NK-92 (cell line): ENCODE measurements around the gene NIPAL4.

ENCODE experiments used
- DNase-seq: peaks from one replicate; lab custom pipeline; 2025; ENCODE audit not compliant: unreplicated experiment; lab: John Stamatoyannopoulos, UW

NIPAL4 gene

DNA sequence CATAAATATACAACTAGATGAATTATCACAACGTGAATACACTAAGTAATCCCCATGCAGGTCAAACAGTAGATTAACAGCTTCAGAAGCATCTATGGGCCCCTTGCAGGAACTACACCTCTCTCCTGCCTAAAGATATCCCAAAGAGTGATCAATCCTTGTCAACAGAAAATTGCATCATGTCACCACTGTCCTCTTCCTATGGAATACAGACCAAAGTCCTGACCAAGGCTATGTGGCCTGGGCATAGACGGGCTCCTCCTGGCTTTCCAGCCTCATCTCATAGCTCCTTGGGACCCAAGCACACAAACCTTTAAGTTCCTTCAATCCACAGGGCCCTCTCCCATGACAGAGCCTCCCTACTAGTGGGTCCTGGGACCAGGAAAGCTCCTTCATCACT lies 25.3 kb downstream of the NIPAL4 start:
- DNase-seq = no peak

DNA sequence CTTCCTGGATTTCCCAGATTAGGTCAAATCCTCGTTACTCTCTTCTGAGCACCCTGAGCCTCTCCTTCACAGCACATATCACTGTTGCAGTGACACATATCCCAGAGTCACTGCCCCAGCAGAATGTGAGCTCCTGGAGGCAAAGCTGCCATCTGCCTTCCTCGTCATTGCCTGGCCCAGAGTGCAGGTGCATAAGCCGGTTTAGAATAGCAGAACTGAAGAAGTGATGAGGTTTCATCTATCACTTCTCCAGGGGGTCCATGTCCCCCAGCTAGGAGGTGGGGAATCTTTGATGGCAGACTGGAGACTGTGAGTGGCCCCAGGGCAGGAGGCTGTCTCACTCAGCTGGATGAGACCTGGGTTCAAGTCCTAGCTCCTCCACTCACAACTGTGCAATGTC lies 25.8 kb downstream of the NIPAL4 start:
- no peak for DNase-seq

DNA sequence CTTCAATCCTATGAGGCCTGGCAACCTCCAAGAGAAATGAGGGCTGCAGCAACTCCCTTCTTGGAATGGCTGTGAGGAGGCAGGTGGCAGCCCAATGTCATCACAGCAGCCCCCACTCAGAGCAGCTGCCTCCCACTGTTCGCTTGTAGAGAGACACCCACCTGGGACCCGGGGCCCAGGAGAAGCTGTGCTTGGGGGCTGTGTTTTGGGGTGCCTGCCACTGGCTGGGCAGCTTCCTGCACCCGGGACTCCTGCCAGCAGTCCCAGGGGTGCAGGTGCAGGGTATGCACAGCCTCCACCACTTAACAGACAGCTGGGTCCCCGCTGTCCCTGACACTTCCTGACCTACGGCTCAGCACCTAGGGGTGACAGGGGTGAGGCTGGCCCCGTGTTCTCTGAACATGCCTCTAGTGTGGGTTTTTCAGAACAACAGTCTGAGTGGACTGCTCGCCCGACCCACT lies 26.2 kb downstream of the NIPAL4 start:
- DNase-seq = no peak

DNA sequence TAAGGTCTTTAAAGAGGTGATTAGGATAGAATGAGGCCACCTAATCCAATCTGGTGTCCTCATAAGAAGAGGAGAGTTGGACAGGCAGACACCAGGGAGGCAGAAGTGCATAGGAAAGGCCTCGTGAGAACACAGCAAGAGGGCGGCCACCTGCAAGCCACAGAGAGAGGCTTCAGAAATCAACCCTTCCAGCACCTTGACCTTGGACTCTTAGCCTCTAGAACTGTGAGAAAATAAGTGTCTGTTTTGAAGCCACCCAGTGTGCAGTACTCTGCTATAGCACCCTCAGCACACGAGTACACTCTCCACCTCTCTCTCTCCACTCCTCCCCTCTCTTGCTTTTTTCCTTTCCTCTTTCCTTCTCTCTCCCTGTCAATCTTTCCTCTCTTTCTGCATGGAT lies 26.8 kb downstream of the NIPAL4 start:
- DNase-seq = no peak

DNA sequence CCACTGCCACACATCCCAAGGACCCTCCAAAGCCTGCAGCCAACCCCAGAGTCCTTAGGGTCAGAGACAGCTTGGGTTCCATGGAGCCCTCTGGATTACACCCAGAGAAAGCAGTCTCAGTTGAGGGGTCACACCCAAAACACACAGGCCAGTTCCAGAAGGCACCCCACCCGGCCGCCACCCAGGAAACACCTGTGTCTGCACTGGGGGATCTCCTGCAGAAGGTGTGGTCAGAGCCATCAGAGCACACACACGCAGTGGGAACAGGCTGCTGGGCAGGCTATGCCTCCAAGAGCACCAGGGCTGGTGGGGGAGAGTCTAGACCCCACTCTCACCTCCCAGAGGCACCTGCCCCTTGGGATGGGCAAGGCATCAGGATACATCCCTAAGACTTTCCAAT lies 27.3 kb downstream of the NIPAL4 start:
- no peak for DNase-seq

DNA sequence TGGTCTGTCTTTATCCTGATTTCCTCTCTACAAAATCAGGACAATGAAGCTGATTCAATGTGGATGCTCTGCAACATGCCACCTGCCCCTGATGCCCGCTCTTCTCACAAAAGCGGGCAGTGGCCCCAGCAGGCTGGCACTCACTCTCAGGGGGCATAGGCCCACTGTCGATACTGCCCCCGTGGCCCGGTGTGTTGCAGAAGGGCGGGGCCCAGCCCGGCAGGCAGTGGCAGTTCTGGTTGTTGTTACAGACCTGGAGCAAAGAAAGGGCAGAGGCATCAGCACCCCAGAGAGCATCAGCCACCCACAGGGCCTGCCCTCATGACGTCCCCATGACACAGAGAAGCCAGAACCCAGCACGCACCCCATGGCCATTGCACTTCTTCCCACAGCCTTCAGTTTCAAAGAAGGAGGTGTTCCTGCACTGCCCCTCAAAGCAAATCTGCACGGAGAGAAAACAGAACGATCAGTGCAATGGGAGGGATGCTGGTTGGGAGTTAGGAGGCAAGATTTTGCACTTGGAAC lies 31.5 kb downstream of the NIPAL4 start:
- DNase-seq = no peak

DNA sequence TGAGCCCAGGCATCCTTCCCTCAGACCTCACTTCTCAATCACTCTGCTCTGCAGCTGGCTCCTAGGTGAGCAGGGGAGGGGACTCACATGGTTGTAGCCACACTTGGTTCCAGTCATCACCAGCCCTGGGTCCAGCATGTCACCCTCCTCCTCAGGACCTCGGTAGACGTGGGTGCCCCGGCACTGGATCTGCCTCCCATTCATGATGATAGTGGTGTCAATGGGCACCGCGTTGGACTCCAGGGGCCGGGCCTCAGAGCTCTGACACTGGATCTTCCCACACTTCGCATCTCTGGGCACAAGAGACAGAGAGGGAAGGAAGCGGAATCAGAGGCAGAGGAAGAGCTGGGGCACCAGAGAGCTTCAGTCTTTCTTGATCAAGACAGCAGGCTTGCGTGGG lies 32.9 kb downstream of the NIPAL4 start:
- DNase-seq = no peak

DNA sequence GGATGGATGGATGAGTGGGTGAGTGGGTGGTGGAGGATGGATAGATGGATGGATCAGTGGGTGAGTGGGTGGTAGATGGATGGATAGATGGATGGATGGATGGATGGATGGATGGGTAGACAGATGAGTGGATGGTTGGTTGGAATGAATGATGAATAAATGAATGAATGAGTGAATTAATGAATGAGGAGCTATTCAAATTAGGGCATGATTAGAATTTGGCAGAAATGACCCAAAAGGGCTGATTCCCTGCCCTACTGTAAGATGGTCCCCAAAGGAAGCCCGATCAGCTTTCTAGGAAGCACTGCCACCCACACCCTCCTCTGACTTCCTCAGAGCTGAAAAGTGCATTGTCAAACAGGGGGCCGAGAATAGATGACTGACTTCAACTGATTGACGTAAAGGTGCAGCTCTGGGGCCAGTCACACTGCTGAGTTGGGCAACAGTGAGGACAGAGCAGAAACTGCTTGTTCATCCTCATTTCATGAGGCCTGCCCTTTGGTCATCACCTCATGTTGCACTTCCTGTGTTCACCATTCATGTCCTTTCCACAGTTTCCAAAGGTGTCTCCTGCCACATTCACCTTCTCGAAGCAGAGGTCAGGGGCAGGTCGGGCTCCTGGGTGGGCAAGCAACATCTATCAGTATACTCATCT lies 34.3 kb downstream of the NIPAL4 start:
- no peak for DNase-seq

DNA sequence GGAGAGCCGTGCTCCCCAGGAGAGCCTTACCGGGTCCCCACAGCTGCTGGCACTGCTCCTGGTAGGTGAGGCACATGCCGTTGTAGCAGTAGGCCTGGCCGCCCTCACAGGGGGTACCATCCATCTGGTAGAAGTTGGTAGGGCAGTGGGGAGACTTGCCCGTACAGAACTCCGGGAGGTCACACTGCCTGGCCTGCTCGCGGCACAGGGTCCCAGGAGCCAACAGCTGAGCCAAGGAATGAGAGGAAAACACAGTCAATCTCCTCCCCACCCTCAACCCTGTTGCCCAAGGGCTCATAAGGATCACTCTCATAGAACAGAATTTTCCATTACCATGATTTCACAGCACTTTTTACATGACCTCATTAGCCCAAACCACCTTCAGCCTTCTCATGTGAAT lies 36.9 kb downstream of the NIPAL4 start:
- DNase-seq = no peak

DNA sequence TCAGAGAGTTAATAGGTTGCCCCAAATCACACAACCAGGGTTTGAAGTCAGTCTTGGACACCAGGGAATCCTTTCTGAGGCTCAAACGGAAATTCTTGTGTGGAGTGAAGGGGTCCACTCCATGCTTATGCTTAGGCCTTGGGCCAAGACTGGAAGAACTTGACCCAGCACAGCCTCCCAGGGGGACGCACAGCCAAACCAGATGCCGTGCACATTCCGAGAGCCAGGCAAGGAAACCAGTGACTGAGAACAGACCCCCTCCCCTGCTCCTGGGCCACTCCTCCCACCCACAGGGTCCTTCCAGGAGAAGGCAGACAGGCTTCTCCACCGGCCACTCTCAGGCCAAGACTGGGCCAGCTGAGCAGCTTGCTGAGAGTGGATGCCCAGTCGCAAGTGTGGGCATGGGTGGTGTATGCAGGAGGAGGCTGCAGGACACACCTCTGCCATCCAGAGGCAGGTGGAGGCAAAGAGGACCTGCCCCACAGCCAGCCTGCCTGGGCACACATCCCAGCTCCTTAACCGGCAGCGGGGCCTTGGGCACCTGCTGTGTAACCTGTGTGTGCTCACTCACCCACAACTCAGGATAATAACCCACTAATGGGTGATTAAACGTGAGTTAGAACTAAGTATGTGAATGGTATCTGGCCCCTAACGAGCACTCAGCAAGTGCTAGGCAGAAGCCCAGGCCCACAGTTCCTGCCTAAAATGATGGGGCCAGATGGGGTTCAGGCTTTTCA lies 38.0 kb downstream of the NIPAL4 start:
- no peak for DNase-seq

DNA sequence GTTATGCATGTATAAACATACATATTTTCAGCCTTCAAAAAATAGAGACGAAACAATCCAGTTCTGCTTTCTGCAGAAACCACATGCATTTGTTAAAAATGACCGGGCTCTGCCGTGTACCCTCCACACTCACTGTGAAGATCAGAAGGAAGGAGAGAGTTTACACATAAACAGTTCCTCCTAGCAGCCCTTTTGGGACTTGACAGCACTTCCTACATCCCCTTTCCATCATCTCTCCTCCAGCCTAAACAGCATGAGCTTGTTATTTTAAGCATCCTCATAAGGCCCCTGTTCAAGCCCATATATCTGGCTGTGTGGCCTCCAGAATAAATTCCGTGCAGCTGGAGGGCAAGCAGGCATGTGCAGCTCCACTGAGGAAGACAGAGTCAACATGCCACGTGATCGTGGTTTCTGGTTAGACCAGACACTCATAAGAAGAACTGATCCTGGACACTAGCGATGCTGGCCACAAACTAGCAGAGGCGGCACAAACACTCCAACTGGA lies 42.2 kb downstream of the NIPAL4 start:
- DNase-seq = no peak

DNA sequence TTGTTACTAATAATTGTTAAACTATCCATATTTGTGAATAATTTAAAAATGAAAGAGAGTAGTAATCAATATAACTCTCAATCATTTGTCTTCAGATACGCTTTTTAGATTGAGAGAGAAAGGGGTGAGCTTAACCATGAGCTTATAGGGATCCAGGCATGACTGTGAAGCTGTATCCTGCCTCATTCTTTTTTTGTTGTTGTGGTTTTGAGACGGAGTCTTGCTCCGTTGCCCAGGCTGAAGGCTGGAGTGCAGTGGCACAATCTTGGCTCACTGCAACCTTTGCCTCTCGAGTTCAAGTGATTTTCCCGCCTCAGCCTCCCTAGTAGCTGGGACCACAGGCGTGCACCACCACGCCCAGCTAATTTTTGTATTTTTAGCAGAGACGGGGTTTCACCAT lies 44.0 kb downstream of the NIPAL4 start:
- no peak for DNase-seq

DNA sequence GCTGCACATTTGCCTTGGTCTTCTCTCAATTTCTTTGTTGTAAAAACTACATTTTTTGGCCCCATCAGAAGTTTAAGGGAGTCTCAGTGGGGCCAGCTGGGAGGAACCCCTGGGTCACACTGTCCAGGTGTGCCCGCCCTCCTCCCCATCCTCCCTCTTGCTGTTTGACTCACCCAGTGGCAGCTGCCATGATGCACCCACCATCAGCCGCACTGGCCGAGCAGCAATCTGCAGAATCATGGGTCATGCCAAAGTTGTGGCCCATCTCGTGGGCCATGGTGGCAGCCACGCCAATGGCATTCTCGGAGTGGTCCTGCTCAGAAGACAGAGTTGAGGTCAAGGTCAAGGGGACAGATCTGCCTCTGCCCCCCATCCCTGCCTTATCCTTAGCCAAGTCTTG lies 45.5 kb downstream of the NIPAL4 start:
- DNase-seq = no peak

DNA sequence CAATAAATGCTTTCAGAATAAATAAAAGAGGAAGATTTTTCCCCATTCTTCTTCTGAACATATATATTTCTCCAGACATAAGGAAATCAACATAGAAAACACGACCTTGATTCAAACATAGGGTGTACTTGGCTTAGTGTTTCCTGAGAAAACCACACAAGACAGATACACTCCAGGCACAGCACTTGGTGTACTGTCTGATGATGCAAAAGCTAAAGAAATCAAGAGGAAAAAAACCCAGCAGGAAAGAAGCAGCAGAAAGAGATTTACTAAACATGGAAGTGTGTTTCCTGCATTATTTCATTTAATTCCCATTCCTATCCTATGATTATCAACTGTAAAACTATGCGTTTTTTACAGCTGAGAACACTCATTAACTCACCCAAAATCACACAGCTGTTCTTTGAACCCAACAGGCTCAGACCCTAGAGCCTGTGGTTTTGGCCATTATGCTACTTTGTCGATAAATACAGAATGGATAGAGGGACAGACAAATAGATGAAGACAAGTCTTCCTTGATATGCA lies 46.1 kb downstream of the NIPAL4 start:
- DNase-seq = no peak

DNA sequence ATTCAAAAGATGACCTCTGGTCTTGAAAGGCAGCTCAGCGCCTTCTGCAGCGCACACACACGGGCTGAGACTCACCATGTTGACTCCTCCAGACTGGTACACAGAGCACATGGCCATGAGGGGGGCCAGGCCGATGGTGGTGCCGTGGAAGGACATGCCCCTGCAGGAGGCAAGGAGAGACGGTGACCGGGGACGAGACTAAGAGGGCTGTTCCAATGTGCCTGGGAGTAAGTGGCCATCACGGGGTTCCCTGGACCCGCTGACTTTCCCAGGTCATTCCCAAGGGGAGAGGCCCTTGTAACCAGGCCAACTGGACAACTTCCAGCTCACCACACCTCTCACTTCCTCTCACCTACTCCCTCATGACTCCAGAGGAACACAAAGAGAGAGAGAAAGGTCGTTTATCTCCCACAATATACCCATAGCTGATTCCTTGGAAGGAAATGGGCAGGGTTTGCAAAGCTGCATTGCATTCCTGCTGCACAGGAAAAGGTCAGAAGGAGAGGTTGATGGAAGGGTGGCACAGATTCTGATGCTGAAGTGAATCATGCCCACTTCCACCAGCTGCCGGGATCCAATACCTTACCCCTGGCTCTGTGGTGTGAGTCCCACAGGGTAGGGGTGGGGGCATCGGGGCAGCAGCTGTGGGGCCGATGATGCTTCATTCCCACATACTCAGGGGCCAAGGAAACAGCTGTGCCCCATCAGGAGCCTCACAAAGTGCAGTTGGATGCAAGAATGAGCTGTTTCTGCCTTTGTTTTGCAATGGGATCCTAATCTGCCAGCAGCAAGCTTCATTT lies 47.2 kb downstream of the NIPAL4 start:
- DNase-seq = no peak

DNA sequence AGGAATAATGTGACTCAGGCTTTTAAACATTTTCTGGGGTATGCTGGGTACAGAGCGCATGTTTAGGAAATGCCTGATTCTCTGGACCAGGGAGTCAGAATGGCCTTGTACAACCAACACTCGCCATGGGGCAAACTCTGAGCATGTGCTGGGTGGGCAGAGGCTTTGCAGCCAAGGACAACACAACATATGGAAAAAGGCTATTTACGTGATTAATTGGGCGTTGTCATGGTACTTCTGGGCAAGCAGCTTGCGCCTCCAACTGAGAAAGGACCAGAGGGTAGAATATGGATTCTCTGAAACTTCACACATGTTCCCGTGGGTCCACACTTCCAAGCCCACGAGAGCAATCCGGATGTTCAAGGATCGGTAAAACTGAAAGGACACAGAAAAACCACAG lies 49.1 kb downstream of the NIPAL4 start:
- no peak for DNase-seq

DNA sequence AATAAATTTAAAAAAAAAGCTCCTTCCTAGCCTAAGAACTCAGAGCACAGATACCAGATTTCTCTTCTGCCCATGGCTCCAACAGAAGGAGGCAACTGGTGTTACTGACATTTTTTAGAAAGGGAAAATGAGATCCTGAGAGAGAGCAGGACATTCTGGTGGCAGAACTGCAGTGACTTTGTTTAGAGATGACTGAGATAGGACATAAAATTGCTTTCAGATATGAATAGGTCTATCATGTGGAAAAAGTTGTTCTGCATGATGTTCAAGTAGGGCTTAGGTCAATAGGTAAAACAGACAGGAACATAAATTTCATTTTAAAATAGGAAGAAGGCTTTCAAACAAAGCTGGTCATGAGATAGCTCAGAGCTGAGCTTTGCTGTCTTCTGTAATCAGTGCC lies 49.6 kb downstream of the NIPAL4 start:
- no peak for DNase-seq

DNA sequence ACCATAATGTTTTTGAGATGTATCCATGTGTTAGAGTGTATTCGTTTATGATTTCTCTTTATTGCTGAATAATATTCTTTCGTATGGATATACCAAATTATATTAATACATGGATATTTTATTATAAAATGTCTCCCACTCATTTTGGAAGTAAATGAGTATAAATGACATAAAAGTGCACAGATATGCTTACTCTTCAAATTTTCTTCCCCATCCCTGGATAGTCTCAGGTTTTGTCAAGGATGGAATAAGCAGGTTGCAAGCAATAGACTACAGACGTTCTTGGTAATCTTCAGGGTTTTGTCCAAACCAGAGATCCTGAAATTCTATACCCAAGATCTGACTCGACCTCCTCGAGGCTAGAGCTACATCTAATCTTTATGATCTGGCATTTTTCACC lies 50.7 kb downstream of the NIPAL4 start:
- no peak for DNase-seq

DNA sequence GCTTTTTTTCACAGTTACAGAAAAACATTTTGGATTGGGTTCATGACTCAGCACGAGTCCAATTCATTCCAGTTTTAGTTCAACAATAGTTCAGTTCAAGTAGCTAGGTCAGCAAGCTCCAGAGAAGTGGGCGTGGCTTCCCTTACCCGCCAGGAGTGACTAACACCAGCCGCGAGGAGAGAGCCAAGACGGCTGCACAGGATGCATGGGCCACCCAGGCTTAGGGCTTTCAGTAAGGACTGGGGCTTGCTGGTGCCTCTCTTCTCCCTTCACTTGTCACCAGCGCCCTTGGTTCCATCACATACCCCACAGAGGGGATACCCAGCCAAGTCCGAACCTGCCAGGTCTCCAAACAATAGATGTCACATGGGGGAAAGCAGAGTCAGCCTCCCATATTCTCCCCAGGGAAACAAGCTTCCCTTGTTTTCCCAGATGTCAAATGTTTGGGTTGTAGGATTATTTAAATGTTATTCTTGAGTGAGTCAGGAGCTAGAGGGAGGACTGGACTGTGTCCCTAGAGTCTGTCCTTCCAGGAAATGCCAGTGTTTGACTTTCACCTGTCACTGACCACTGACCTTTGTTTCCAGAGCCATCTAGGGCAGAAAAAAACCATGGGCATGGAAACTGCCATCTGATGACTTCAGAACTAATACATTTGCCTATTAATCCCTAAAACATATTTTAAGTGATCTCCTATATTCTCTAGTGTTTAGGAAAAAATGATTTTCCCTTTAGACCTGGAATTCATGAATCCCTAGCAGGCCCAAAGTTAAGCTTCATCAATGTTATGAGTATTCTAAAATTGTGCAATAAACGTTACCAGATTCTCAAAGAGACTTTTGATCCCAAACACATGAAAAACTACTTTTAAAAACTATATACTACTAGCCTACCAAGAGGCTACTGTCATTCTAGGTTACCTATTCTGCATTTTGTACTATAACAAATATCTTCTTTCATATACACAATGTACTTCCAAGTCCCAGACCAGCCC lies 51.9 kb downstream of the NIPAL4 start:
- DNase-seq = no peak

DNA sequence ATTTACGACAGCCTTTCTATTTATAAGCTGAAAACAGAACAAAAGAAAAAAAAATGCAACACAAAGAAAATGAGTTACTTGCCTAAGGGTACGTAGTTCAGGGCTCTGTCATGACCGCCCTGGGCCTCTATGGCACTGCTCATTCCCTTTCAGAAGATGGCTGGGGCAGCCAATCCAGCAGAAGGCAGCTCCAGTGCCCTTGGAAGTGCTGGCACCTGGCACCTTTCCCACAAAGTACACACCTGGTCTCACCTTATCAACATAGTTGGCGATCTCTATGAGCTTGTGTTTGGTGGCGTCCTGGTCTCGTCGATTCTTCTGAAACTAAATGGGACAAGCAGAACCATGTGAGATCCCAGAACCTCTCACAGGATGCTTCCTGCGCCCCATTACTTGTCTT lies 53.2 kb downstream of the NIPAL4 start:
- no peak for DNase-seq
